LoVo (cell line): Measurements from ENCODE around the gene TSN.
A peak's percentile ranks its signal among the peaks of the same experiment; 100 is the strongest.
"Not testable (repeated sequence)": the region's sequence is repeated elsewhere in the genome, so short reads cannot be mapped to it uniquely, and the experiment has no call there.

Source experiments
- DNase-seq: peaks from one replicate; pipeline ENCODE4 v3.0.0-alpha.2; 2016; ENCODE audit warnings: low spot score

TSN gene

GRCh38 chr2:121755237-121756111 is at the start of gene TSN:
TSN (plus strand) TSS chr2:121755651; CDS start chr2:121755780, 129 bp downstream.
- DNase-seq: peak; percentile 97

- DNase-seq: no peak
Observed at GRCh38 chr2:121705958-121706357, 49.5 kb upstream of the TSN start.

GRCh38 chr2:121707344-121707919 is 48.0 kb upstream of the TSN start:
- peak; percentile 72 for DNase-seq

GRCh38 chr2:121707920-121708361 is 47.5 kb upstream of the TSN start:
- DNase-seq: peak; percentile 78

GRCh38 chr2:121709776-121710469 is 45.5 kb upstream of the TSN start:
- DNase-seq: no peak

GRCh38 chr2:121710470-121711170 is 44.8 kb upstream of the TSN start:
- no peak for DNase-seq

GRCh38 chr2:121711481-121711880 is 44.0 kb upstream of the TSN start:
- not testable (repeated sequence) for DNase-seq

GRCh38 chr2:121716126-121716525 is 39.3 kb upstream of the TSN start:
- no peak for DNase-seq

- no peak for DNase-seq
Observed at GRCh38 chr2:121717529-121717928, 37.9 kb upstream of the TSN start.

GRCh38 chr2:121721926-121722325 is 33.5 kb upstream of the TSN start:
- DNase-seq: no peak

- no peak for DNase-seq
Observed at GRCh38 chr2:121722479-121722878, 33.0 kb upstream of the TSN start.

- DNase-seq: no peak
Observed at GRCh38 chr2:121723316-121723715, 32.1 kb upstream of the TSN start.

GRCh38 chr2:121727332-121727731 is 28.1 kb upstream of the TSN start:
- DNase-seq: no peak

- DNase-seq: no peak
Observed at GRCh38 chr2:121727950-121728349, 27.5 kb upstream of the TSN start.

GRCh38 chr2:121731366-121731765 is 24.1 kb upstream of the TSN start:
- no peak for DNase-seq

GRCh38 chr2:121734544-121734943 is 20.9 kb upstream of the TSN start:
- not testable (repeated sequence) for DNase-seq

- DNase-seq: no peak
Observed at GRCh38 chr2:121735518-121736074, 19.9 kb upstream of the TSN start.

GRCh38 chr2:121736140-121736461 is 19.4 kb upstream of the TSN start:
- DNase-seq: no peak

GRCh38 chr2:121736462-121737336 is 18.8 kb upstream of the TSN start, which contains the start of gene NIFK:
NIFK (minus strand) TSS chr2:121736875; CDS start chr2:121736850, 25 bp downstream.
- DNase-seq: peak; percentile 98

GRCh38 chr2:121740973-121741372 is 14.5 kb upstream of the TSN start:
- DNase-seq: no peak

- no peak for DNase-seq
Observed at GRCh38 chr2:121741450-121741849, 14.0 kb upstream of the TSN start.
